HCT116 (cell line): ENCODE data around the gene FLNA. TPM values are rescaled to one million over a fixed set of nuclear protein-coding genes. Genes with fewer than 3 reads are reported as not detected.

Source experiments
- ATAC-seq: fragments of 200-7000 bp; cut with Tn5 transposase; 2 replicates; pipeline ENCODE4 v1.9.1; 2020; ENCODE audit warnings: mild to moderate bottlenecking, moderate library complexity
- BruUV-seq: library from RNA; stranded (reverse); fragments of 400-500 nt; replicated peaks from 2 replicates; lab custom pipeline; 2021; lab: Mats Ljungman, UMichigan
- CTCF ChIA-PET: fragments of 300-600 bp; sonication (Branson Sonifier 250); formaldehyde crosslinking; loops from one replicate; lab custom pipeline; 2021; ENCODE audit warnings: antibody characterized with exemption; lab: Charles Lee
- POLR2A ChIA-PET: fragments of 300-600, 350-600 bp; sonication (Branson Sonifier 250); formaldehyde crosslinking; loops from one replicate; lab custom pipeline; 2021; ENCODE audit warnings: antibody characterized with exemption; lab: Charles Lee
- RAD21 ChIA-PET, 2 experiments: fragments of 300-600 bp; sonication (Branson Sonifier 250); formaldehyde crosslinking; loops; one replicate each; lab custom pipeline; 2023; ENCODE audit warnings: low total read pairs in 2 of 2; ENCODE audit not compliant: uncharacterized antibody in 2 of 2, unreplicated experiment in 2 of 2, low non-redundant PET in 1 of 2; lab: Charles Lee
- DNase-seq: peaks from one replicate; pipeline ENCODE4 v3.0.0-alpha.2; 2010; ENCODE audit warnings: low read depth, low spot score
- H2AFZ ChIP-seq: fragments of 200-600 bp; shearing (Covaris generic), sonication (generic); 2 replicates; pipeline ENCODE4 v1.6.1; 2017; ENCODE audit warnings: low read depth, mixed run types, mixed read lengths, antibody characterized with exemption, low read length; ENCODE audit not compliant: poor library complexity, severe bottlenecking
- H3K27ac ChIP-seq: 2 replicates; pipeline ENCODE4 v1.5.1; 2012; ENCODE audit warnings: low read depth, low read length
- H3K27me3 ChIP-seq: fragments of 200-600 bp; sonication (generic); 2 replicates; pipeline ENCODE4 v1.6.1; 2016; ENCODE audit warnings: mixed run types, low read length, mixed read lengths; ENCODE audit not compliant: insufficient read depth
- H3K36me3 ChIP-seq, 2 experiments: fragments of 200-500 bp in 1 of 2; fragments of 200-600 bp in 1 of 2; sonication (Bioruptor generic) in 1 of 2; sonication (generic) in 1 of 2; 2 replicates each; pipeline versions ENCODE4 v1.5.1 to v1.6.1; 2014 to 2016; ENCODE audit warnings: low read length in 2 of 2, inconsistent platforms in 1 of 2, mixed read lengths in 1 of 2, mixed run types in 1 of 2; ENCODE audit not compliant: insufficient read depth in 2 of 2, control insufficient read depth in 1 of 2
- H3K4me1 ChIP-seq, 2 experiments: fragments of 200-600 bp in 1 of 2; sonication (generic) in 1 of 2; 2 replicates each; pipeline versions ENCODE4 v1.5.1 to v1.6.1; 2012 to 2017; ENCODE audit warnings: low read length in 2 of 2, inconsistent platforms in 1 of 2, mild to moderate bottlenecking in 1 of 2, mixed read lengths in 1 of 2, mixed run types in 1 of 2, moderate library complexity in 1 of 2; ENCODE audit not compliant: insufficient read depth in 2 of 2, control insufficient read depth in 1 of 2
- H3K4me2 ChIP-seq: fragments of 200-600 bp; sonication (generic); 2 replicates; pipeline ENCODE4 v1.6.1; 2017; ENCODE audit warnings: mixed run types, low read length, mixed read lengths
- H3K4me3 ChIP-seq, 2 experiments: fragments of 200-600 bp in 1 of 2; sonication (generic) in 1 of 2; replicated peaks in 1 of 2; 2 replicates each; pipeline ENCODE4 v1.5.1; 2011 to 2016; ENCODE audit warnings: low read length in 2 of 2, control low read depth in 1 of 2, low read depth in 1 of 2, mild to moderate bottlenecking in 1 of 2, mixed read lengths in 1 of 2, mixed run types in 1 of 2
- H3K79me2 ChIP-seq: fragments of 200-600 bp; sonication (generic); 2 replicates; pipeline ENCODE4 v1.6.1; 2017; ENCODE audit warnings: mild to moderate bottlenecking, mixed run types, low read length, moderate library complexity, mixed read lengths; ENCODE audit not compliant: insufficient read depth
- H3K9ac ChIP-seq: fragments of 200-600 bp; sonication (generic); 2 replicates; pipeline ENCODE4 v1.6.1; 2016; ENCODE audit warnings: low read length, mixed read lengths
- H3K9me2 ChIP-seq: fragments of 200-600 bp; sonication (generic), shearing (Covaris generic); 2 replicates; pipeline ENCODE4 v1.6.1; 2017; ENCODE audit warnings: mixed run types, mild to moderate bottlenecking, moderate library complexity; ENCODE audit not compliant: insufficient read depth
- H3K9me3 ChIP-seq, 2 experiments: fragments of 200-500 bp in 1 of 2; fragments of 200-600 bp in 1 of 2; sonication (Bioruptor generic) in 1 of 2; sonication (generic) in 1 of 2; 2 replicates each; pipeline ENCODE4 v1.6.1; 2014 to 2017; ENCODE audit warnings: low read length in 2 of 2, mixed read lengths in 2 of 2, inconsistent platforms in 1 of 2, low read depth in 1 of 2, mild to moderate bottlenecking in 1 of 2, mixed run types in 1 of 2, moderate library complexity in 1 of 2; ENCODE audit not compliant: control insufficient read depth in 1 of 2, insufficient read depth in 1 of 2
- H4K20me1 ChIP-seq: fragments of 200-600 bp; sonication (generic), shearing (Covaris generic); 2 replicates; pipeline ENCODE4 v1.6.1; 2017; ENCODE audit warnings: mixed run types, mild to moderate bottlenecking, moderate library complexity; ENCODE audit not compliant: insufficient read depth
- CBX3 ChIP-seq: IDR thresholded peaks from 2 replicates; pipeline ENCODE4 v1.6.1; 2012; ENCODE audit warnings: low read depth
- EZH2 ChIP-seq: fragments of 200-600 bp; sonication (generic); IDR thresholded peaks from 2 replicates; pipeline ENCODE4 v1.6.1; 2017; ENCODE audit warnings: antibody characterized with exemption, mixed run types
- JUND ChIP-seq: IDR thresholded peaks from 2 replicates; pipeline ENCODE4 v1.6.1; 2012
- POLR2A ChIP-seq: IDR thresholded peaks from 2 replicates; pipeline ENCODE4 v1.7.0; 2011; ENCODE audit warnings: borderline replicate concordance; ENCODE audit not compliant: insufficient read depth, insufficient read length; ENCODE audit errors: extremely low read depth
- POLR2AphosphoS5 ChIP-seq: IDR thresholded peaks from 2 replicates; pipeline ENCODE4 v1.6.1; 2011; ENCODE audit warnings: mild to moderate bottlenecking, low read depth, low read length, moderate library complexity
- RAD21 ChIP-seq: IDR thresholded peaks from 2 replicates; pipeline ENCODE4 v1.6.1; 2012; ENCODE audit warnings: low read depth, mild to moderate bottlenecking
- SIN3A ChIP-seq: IDR thresholded peaks from 2 replicates; pipeline ENCODE4 v1.6.1; 2012; ENCODE audit warnings: low read depth
- SP1 ChIP-seq: IDR thresholded peaks from 2 replicates; pipeline ENCODE4 v1.6.1; 2012; ENCODE audit warnings: low read depth
- SRF ChIP-seq: IDR thresholded peaks from 2 replicates; pipeline ENCODE4 v1.6.1; 2012; ENCODE audit warnings: low read depth
- YY1 ChIP-seq: IDR thresholded peaks from 2 replicates; pipeline ENCODE4 v1.6.1; 2011; ENCODE audit warnings: low read length, low read depth, moderate library complexity, mild to moderate bottlenecking; ENCODE audit not compliant: insufficient replicate concordance; ENCODE audit errors: extremely low read depth
- ZFX ChIP-seq: fragments of 450-650 bp; IDR thresholded peaks from 2 replicates; pipeline ENCODE4 v1.6.1; 2017
- intact Hi-C: fragments of 100-400 bp; cut with micrococcal nuclease; formaldehyde crosslinking; loops from 2 replicates; pipeline ENCODE4 v1.10.0; 2022
- total RNA-seq: library from RNA; stranded (reverse); gene quantifications from one replicate; pipeline ENCODE4 v1.2.1, GENCODE V29; 2021; ENCODE audit not compliant: unreplicated experiment
- TF ChIP-seq, protein P1 (sequence below): IDR thresholded peaks from 2 replicates; pipeline ENCODE4 v1.6.1; 2012; ENCODE audit warnings: low read depth
- TF ChIP-seq, protein P2 (sequence below), 3 experiments: fragments of 200-600 bp in 1 of 3; sonication (generic) in 1 of 3; IDR thresholded peaks in 2 of 3; conservative IDR thresholded peaks in 1 of 3; 2 replicates each; pipeline ENCODE4 v1.5.1; 2012 to 2017; ENCODE audit warnings: low read depth in 2 of 3, low read length in 2 of 3, antibody characterized with exemption in 1 of 3, borderline replicate concordance in 1 of 3, control low read depth in 1 of 3, mild to moderate bottlenecking in 1 of 3, mixed read lengths in 1 of 3, mixed run types in 1 of 3, moderate library complexity in 1 of 3; ENCODE audit not compliant: insufficient read depth in 1 of 3

FLNA gene
- total RNA-seq, 1 experiment from 2014 or later = 546 TPM

DNA sequence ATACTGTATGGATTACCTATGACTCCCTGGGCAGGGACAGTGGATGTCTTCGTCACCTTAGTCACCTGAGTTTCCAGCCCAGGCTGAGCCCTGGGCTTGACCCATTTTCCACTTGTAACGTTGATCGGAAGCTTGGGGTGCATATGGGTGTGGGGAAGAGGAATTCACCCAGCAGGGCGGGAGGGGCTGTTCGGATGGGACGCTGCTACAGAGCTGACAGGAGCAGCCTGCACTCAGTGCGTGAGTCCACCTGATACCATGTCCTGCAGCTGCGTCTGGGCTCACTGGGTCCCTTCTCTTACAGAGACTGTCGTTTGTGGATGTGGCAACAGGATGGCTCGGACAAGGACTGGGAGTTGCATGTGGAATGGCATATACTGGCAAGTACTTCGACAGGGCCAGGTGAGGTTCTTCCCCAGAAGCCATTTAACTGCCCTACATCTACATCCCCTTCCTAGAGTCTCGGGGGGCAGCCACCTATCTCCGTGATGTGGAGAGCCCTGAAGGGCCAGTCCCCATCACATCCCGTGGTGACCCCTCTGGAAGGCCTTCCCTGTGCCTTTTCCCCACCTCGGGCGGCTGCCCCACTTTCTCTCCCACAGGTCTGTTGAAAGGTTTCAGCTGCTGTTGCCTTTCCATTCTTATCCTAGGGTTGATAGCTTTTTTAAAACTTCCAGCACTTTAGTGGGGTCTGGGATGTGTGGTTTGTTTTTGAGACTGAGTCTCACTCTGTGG is 65.2 kb downstream of the FLNA start:
- RAD21 ChIA-PET = no interaction called here

More for the DNA sequence above, 65.2 kb downstream of the FLNA start:
- Histone ChIP-seq H3K27ac (no peak overlapping the region), H3K9ac (no peak overlapping the region), H3K27me3 (no peaks in the 10 kb centered on the region), H3K4me1 (0 out of 4 replicates have a peak, but pooled peaks cover 0 to 4% of the 10 kb centered on the region in 2 experiments), H3K36me3 (no peaks in the 10 kb centered on the region), H3K9me2 (no peaks in the 10 kb centered on the region), H3K4me3 (no peak overlapping the region), H3K4me2 (no peak overlapping the region), H3K79me2 (no peaks in the 10 kb centered on the region), H2AFZ (no peak overlapping the region), H3K9me3 (no peaks in the 10 kb centered on the region), H4K20me1 (no peaks in the 10 kb centered on the region)
- TF ChIP-seq SIN3A (no peak), JUND (no peak), SP1 (no peak), ZFX (no peak), POLR2A (no peak), EZH2 (no peak), POLR2AphosphoS5 (no peak), SRF (no peak), RAD21 (no peak), YY1 (no peak), CBX3 (no peak)
- TF ChIP-seq, protein P1, sequence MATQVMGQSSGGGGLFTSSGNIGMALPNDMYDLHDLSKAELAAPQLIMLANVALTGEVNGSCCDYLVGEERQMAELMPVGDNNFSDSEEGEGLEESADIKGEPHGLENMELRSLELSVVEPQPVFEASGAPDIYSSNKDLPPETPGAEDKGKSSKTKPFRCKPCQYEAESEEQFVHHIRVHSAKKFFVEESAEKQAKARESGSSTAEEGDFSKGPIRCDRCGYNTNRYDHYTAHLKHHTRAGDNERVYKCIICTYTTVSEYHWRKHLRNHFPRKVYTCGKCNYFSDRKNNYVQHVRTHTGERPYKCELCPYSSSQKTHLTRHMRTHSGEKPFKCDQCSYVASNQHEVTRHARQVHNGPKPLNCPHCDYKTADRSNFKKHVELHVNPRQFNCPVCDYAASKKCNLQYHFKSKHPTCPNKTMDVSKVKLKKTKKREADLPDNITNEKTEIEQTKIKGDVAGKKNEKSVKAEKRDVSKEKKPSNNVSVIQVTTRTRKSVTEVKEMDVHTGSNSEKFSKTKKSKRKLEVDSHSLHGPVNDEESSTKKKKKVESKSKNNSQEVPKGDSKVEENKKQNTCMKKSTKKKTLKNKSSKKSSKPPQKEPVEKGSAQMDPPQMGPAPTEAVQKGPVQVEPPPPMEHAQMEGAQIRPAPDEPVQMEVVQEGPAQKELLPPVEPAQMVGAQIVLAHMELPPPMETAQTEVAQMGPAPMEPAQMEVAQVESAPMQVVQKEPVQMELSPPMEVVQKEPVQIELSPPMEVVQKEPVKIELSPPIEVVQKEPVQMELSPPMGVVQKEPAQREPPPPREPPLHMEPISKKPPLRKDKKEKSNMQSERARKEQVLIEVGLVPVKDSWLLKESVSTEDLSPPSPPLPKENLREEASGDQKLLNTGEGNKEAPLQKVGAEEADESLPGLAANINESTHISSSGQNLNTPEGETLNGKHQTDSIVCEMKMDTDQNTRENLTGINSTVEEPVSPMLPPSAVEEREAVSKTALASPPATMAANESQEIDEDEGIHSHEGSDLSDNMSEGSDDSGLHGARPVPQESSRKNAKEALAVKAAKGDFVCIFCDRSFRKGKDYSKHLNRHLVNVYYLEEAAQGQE = no peak
- TF ChIP-seq, protein P2, sequence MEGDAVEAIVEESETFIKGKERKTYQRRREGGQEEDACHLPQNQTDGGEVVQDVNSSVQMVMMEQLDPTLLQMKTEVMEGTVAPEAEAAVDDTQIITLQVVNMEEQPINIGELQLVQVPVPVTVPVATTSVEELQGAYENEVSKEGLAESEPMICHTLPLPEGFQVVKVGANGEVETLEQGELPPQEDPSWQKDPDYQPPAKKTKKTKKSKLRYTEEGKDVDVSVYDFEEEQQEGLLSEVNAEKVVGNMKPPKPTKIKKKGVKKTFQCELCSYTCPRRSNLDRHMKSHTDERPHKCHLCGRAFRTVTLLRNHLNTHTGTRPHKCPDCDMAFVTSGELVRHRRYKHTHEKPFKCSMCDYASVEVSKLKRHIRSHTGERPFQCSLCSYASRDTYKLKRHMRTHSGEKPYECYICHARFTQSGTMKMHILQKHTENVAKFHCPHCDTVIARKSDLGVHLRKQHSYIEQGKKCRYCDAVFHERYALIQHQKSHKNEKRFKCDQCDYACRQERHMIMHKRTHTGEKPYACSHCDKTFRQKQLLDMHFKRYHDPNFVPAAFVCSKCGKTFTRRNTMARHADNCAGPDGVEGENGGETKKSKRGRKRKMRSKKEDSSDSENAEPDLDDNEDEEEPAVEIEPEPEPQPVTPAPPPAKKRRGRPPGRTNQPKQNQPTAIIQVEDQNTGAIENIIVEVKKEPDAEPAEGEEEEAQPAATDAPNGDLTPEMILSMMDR (IDR thresholded peaks at IDR 0.05 in 2 of 3, conservative IDR thresholded peaks at IDR 0.05 in 1 of 3; ENCODE audit: borderline replicate concordance in 1 of 3, insufficient read depth in 1 of 3, low read depth in 2 of 3, low read length in 2 of 3) = no peak
- no peak for ATAC-seq
- ChIA-PET CTCF (interaction anchor here (1.1 kb wide), 1 partner anchor 9 kb away, joined by 3 read pairs; no protein-coding TSS in a partner anchor), POLR2A (no interaction called here)
- intact Hi-C loops = no loop called here
- DNase-seq = no peak
- no TSS peak for BruUV-seq
